ENCODE measurements around the gene VTCN1. TPM values are rescaled to one million over a fixed set of nuclear protein-coding genes. Genes with fewer than 3 reads are reported as not detected.

Gene VTCN1
- total and polyA plus RNA-seq, 2 of the 8 experiments (the other 6 are each of a cell fraction or from before 2014, with no cell fraction given), result 0.32 TPM; not detected in 1

- H3K14ac ChIP-seq (ENCODE audit: insufficient read length), result no peak overlapping the region
- H3K9ac ChIP-seq (replicated peaks in 1 of 4; ENCODE audit: extremely low read depth in 1 of 4, low read depth in 3 of 4, low read length in 3 of 4), result no peak overlapping the region
- no peak overlapping the region for H3K27ac ChIP-seq (ENCODE audit: low read depth, low read length)
- DNase-seq (ENCODE audit: low read depth in 1 of 2, low spot score in 2 of 2) (no peak), FAIRE-seq (no peak)
- H2BK20ac ChIP-seq (ENCODE audit: low read length), result no peak overlapping the region
- H3K27me3 ChIP-seq (replicated peaks in 1 of 4; ENCODE audit: control insufficient read depth in 3 of 4, extremely low read depth in 1 of 4, insufficient read depth in 3 of 4, low read length in 3 of 4), result no peaks in the 10 kb centered on the region
- no peak overlapping the region for H2AFZ ChIP-seq (ENCODE audit: low read length)
- H3K4me2 ChIP-seq (ENCODE audit: insufficient read depth in 1 of 2, low read depth in 2 of 2, low read length in 2 of 2), result no peak overlapping the region
- ChIA-PET POLR2A (ENCODE audit: partially characterized antibody) (interaction anchor here (1.0 to 1.3 kb wide), 3 partner anchors 9 to 18 kb away, joined by 3 to 5 read pairs (median 4); no protein-coding TSS in a partner anchor), CTCF (ENCODE audit: partially characterized antibody) (interaction anchor here (0.6 to 7.5 kb wide), 13 partner anchors 7 to 729 kb away, joined by 3 to 52 read pairs (median 8); partner anchors contain the start of gene TRIM45)
- no peak overlapping the region for H2BK120ac ChIP-seq (replicated peaks; ENCODE audit: low read depth, low read length)
- H3K36me3 ChIP-seq (ENCODE audit: control insufficient read depth in 2 of 4, insufficient read depth in 4 of 4, low read length in 3 of 4), result peaks cover 45 to 88% (median 77%) of the 10 kb centered on the region in 4 experiments
- no peaks in the 10 kb centered on the region for H3K79me1 ChIP-seq (ENCODE audit: low read depth, low read length)
- no peak overlapping the region for H2BK5ac ChIP-seq (ENCODE audit: low read depth, low read length)
- no peak overlapping the region for H3K56ac ChIP-seq (replicated peaks; ENCODE audit: insufficient read length, low read depth, low read length)
- no peaks in the 10 kb centered on the region for H3K79me2 ChIP-seq (ENCODE audit: control insufficient read depth in 1 of 2, insufficient read depth in 2 of 2, low read length in 2 of 2)
- H4K8ac ChIP-seq (ENCODE audit: extremely low read depth, insufficient read depth, low read length), result no peak overlapping the region
- no peak overlapping the region for H4K91ac ChIP-seq (replicated peaks; ENCODE audit: insufficient read length, low read length)
- WGBS, 2 experiments (ENCODE audit: extremely low coverage in 1 of 2, insufficient coverage in 1 of 2, insufficient read length in 1 of 2, insufficient replicate concordance in 2 of 2, low coverage in 1 of 2, low lambda C conversion rate in 2 of 2, missing lambda C conversion rate in 1 of 2), result 88% methylated on average over 7 of the region's 7 CpGs; no CpG with 5 or more reads in 1 of the 2 experiments
- no peaks in the 10 kb centered on the region for H4K20me1 ChIP-seq (replicated peaks in 1 of 2; ENCODE audit: control insufficient read depth in 1 of 2, insufficient read depth in 2 of 2, low read length in 2 of 2)
- H2BK12ac ChIP-seq (ENCODE audit: low read depth, low read length), result no peak overlapping the region
- no peaks in the 10 kb centered on the region for H3K23me2 ChIP-seq (ENCODE audit: low read depth, low read length)
- no peaks in the 10 kb centered on the region for H3K9me3 ChIP-seq (ENCODE audit: insufficient read depth in 2 of 2, low read depth in 1 of 2, low read length in 1 of 2)
- H3K4me1 ChIP-seq (replicated peaks in 1 of 4; ENCODE audit: control insufficient read depth in 3 of 4, insufficient read depth in 4 of 4, low read length in 3 of 4), result peaks cover 0 to 9% (median 2%) of the 10 kb centered on the region in 4 experiments; a peak in 2 of 7 replicates
- no peak overlapping the region for H2BK15ac ChIP-seq (ENCODE audit: low read length)
- no peak overlapping the region for H3K18ac ChIP-seq (ENCODE audit: extremely low read depth, low read length)
- H3K23ac ChIP-seq (ENCODE audit: insufficient read length), result no peak overlapping the region
- no peak overlapping the region for H2AK5ac ChIP-seq (ENCODE audit: low read depth, low read length)
- no peak overlapping the region for H3K4ac ChIP-seq (replicated peaks; ENCODE audit: insufficient read length, low read depth, low read length)
- no peak overlapping the region for H3K4me3 ChIP-seq (ENCODE audit: extremely low read depth in 1 of 4, insufficient read depth in 2 of 4, low read depth in 3 of 4, low read length in 4 of 4)
- no peak overlapping the region for H4K5ac ChIP-seq (ENCODE audit: insufficient read length, low read depth, low read length)
- TF ChIP-seq PHF8 (conservative IDR thresholded peaks at IDR 0.05; ENCODE audit: low read depth, low read length), result no peak
- TF ChIP-seq POLR2AphosphoS5 (IDR thresholded peaks at IDR 0.05; ENCODE audit: low read depth, low read length), result no peak
- TF ChIP-seq CREB1 (IDR thresholded peaks at IDR 0.05), result no peak
- no peak for TF ChIP-seq TAF7 (optimal IDR thresholded peaks at IDR 0.05; ENCODE audit: borderline replicate concordance, low read depth, low read length)
- TF ChIP-seq KDM5A (IDR thresholded peaks at IDR 0.05; ENCODE audit: low read length), result no peak
- no peak for TF ChIP-seq SIRT6 (IDR thresholded peaks at IDR 0.05; ENCODE audit: low read length)
- TF ChIP-seq TBP (IDR thresholded peaks at IDR 0.05; ENCODE audit: low read depth, low read length), result no peak
- TF ChIP-seq SUZ12 (IDR thresholded peaks at IDR 0.05; ENCODE audit: low read length), result no peak
- TF ChIP-seq JUND (IDR thresholded peaks at IDR 0.05; ENCODE audit: low read length), result no peak
- no peak for TF ChIP-seq CHD2 (IDR thresholded peaks at IDR 0.05; ENCODE audit: low read length)
- TF ChIP-seq SRF (IDR thresholded peaks at IDR 0.05; ENCODE audit: low read depth, low read length), result no peak
- TF ChIP-seq USF2 (IDR thresholded peaks at IDR 0.05; ENCODE audit: low read length), result no peak
- TF ChIP-seq NANOG (IDR thresholded peaks at IDR 0.05; ENCODE audit: insufficient read depth, low read depth, low read length, poor library complexity, severe bottlenecking), result no peak
Observed at GRCh38 chr1:117094841-117095604, 115.7 kb downstream of the VTCN1 start.

Data from H1 (cell line).